IMR-90 (cell line): ENCODE results near the gene ADCY9. TPM values are rescaled to one million over a fixed set of nuclear protein-coding genes. Genes with fewer than 3 reads are reported as not detected.

ENCODE experiments used
- ATAC-seq: fragments of 200-7000 bp; cut with Tn5 transposase; 2 replicates; pipeline ENCODE4 v1.9.1; 2020; ENCODE audit warnings: low read depth, mild to moderate bottlenecking, moderate library complexity
- BruUV-seq: library from RNA; stranded (reverse); fragments of 400-500 nt; replicated peaks from 2 replicates; lab custom pipeline; 2021; lab: Mats Ljungman, UMichigan
- CTCF ChIA-PET: fragments of 300-600 bp; formaldehyde crosslinking; extraction: SDS; loops from one replicate; lab custom pipeline; 2021; ENCODE audit warnings: antibody characterized with exemption; lab: Yijun Ruan, JAX
- POLR2A ChIA-PET: fragments of 300-600 bp; sonication (Branson Sonifier 250); formaldehyde crosslinking; loops from one replicate; lab custom pipeline; 2022; ENCODE audit warnings: antibody characterized with exemption; ENCODE audit not compliant: unreplicated experiment; lab: Charles Lee
- DNase-seq: peaks from one replicate; pipeline ENCODE4 v3.0.0; 2013
- H2AFZ ChIP-seq: replicated peaks from 2 replicates; pipeline ENCODE3; 2013; ENCODE audit warnings: low read length, mild to moderate bottlenecking; ENCODE audit not compliant: poor library complexity
- H2AK5ac ChIP-seq: 2 replicates; pipeline ENCODE4 v1.6.1; 2013; ENCODE audit warnings: low read depth, low read length, inconsistent platforms
- H2AK9ac ChIP-seq: replicated peaks from 2 replicates; pipeline ENCODE3; 2013; ENCODE audit warnings: mild to moderate bottlenecking, low read depth, low read length, moderate library complexity; ENCODE audit not compliant: poor library complexity
- H2BK120ac ChIP-seq: 2 replicates; pipeline ENCODE4 v1.6.1; 2013; ENCODE audit warnings: low read depth, low read length, inconsistent platforms
- H2BK15ac ChIP-seq: 3 replicates; pipeline ENCODE4 v1.6.1; 2013; ENCODE audit warnings: low read depth, low read length, inconsistent platforms
- H2BK20ac ChIP-seq: 2 replicates; pipeline ENCODE4 v1.6.1; 2013; ENCODE audit warnings: low read depth, mild to moderate bottlenecking, inconsistent platforms, low read length, moderate library complexity
- H2BK5ac ChIP-seq: 2 replicates; pipeline ENCODE4 v1.6.1; 2013; ENCODE audit warnings: mild to moderate bottlenecking, low read depth, low read length, inconsistent platforms; ENCODE audit not compliant: poor library complexity, severe bottlenecking
- H3K14ac ChIP-seq: replicated peaks from 2 replicates; pipeline ENCODE4 v1.6.1; 2013; ENCODE audit warnings: low read depth, low read length, inconsistent platforms
- H3K18ac ChIP-seq: 2 replicates; pipeline ENCODE4 v1.6.1; 2013; ENCODE audit warnings: low read depth, low read length, control low read depth
- H3K23ac ChIP-seq: 2 replicates; pipeline ENCODE4 v1.6.1; 2013; ENCODE audit warnings: low read depth, low read length, inconsistent platforms
- H3K27ac ChIP-seq: 2 replicates; pipeline ENCODE4 v1.5.1; 2013; ENCODE audit warnings: mild to moderate bottlenecking, control low read depth, low read length; ENCODE audit not compliant: insufficient read depth
- H3K27me3 ChIP-seq: 2 replicates; pipeline ENCODE4 v1.6.1; 2013; ENCODE audit warnings: low read length; ENCODE audit not compliant: control insufficient read depth, insufficient read depth
- H3K36me3 ChIP-seq: 2 replicates; pipeline ENCODE4 v1.6.1; 2013; ENCODE audit warnings: low read length, mixed read lengths; ENCODE audit not compliant: control insufficient read depth, insufficient read depth
- H3K4ac ChIP-seq: 2 replicates; pipeline ENCODE4 v1.6.1; 2013; ENCODE audit warnings: low read depth, low read length, inconsistent platforms
- H3K4me1 ChIP-seq: 2 replicates; pipeline ENCODE4 v1.6.1; 2013; ENCODE audit warnings: low read length, mixed read lengths; ENCODE audit not compliant: control insufficient read depth, insufficient read depth
- H3K4me2 ChIP-seq: 2 replicates; pipeline ENCODE4 v1.6.1; 2013; ENCODE audit warnings: low read depth, mild to moderate bottlenecking, control low read depth, low read length, moderate library complexity
- H3K4me3 ChIP-seq: 2 replicates; pipeline ENCODE4 v1.5.1; 2013; ENCODE audit warnings: low read depth, mild to moderate bottlenecking, control low read depth, low read length, moderate library complexity; ENCODE audit not compliant: insufficient read depth
- H3K56ac ChIP-seq: 2 replicates; pipeline ENCODE4 v1.6.1; 2013; ENCODE audit warnings: low read length, inconsistent platforms; ENCODE audit not compliant: insufficient read depth; ENCODE audit errors: extremely low read depth
- H3K79me1 ChIP-seq, 2 experiments: 2 replicates each; pipeline ENCODE4 v1.6.1; 2013; ENCODE audit warnings: low read length in 2 of 2, inconsistent platforms in 1 of 2, low read depth in 1 of 2
- H3K9ac ChIP-seq: 2 replicates; pipeline ENCODE4 v1.6.1; 2013; ENCODE audit warnings: low read depth, low read length, control low read depth
- H3K9me1 ChIP-seq: 2 replicates; pipeline ENCODE4 v1.6.1; 2013; ENCODE audit warnings: low read length, inconsistent platforms; ENCODE audit not compliant: insufficient read depth
- H3K9me3 ChIP-seq: 2 replicates; pipeline ENCODE4 v1.6.1; 2013; ENCODE audit warnings: low read length; ENCODE audit not compliant: control insufficient read depth, insufficient read depth
- H4K20me1 ChIP-seq: 2 replicates; pipeline ENCODE4 v1.6.1; 2013; ENCODE audit warnings: low read length, inconsistent platforms; ENCODE audit not compliant: insufficient read depth
- H4K5ac ChIP-seq: 2 replicates; pipeline ENCODE4 v1.6.1; 2013; ENCODE audit warnings: mild to moderate bottlenecking, low read depth, low read length, control low read depth
- H4K8ac ChIP-seq, 2 experiments: 2 replicates each; pipeline ENCODE4 v1.6.1; 2013; ENCODE audit warnings: low read depth in 2 of 2, low read length in 2 of 2, control low read depth in 1 of 2, inconsistent platforms in 1 of 2
- H4K91ac ChIP-seq: 2 replicates; pipeline ENCODE4 v1.6.1; 2013; ENCODE audit warnings: low read depth, low read length, inconsistent platforms; ENCODE audit not compliant: insufficient read depth
- BHLHE40 ChIP-seq: fragments of 150-350 bp; IDR thresholded peaks from 2 replicates; pipeline ENCODE4 v1.6.1; 2016; ENCODE audit warnings: mild to moderate bottlenecking, low read depth, low read length
- CTCF ChIP-seq: conservative IDR thresholded peaks from 2 replicates; pipeline ENCODE4 v1.5.1; 2012; ENCODE audit warnings: mild to moderate bottlenecking, low read depth, low read length, improper control_type of control experiment
- FOS ChIP-seq: fragments of 150-350 bp; IDR thresholded peaks from 2 replicates; pipeline ENCODE4 v1.6.1; 2016; ENCODE audit warnings: low read depth, low read length
- MXI1 ChIP-seq: IDR thresholded peaks from 2 replicates; pipeline ENCODE4 v1.6.1; 2012; ENCODE audit warnings: low read depth, mild to moderate bottlenecking, low read length, moderate library complexity, borderline replicate concordance
- NFE2L2 ChIP-seq: fragments of 150-350 bp; IDR thresholded peaks from 2 replicates; pipeline ENCODE4 v1.6.1; 2016; ENCODE audit warnings: low read depth, mild to moderate bottlenecking, low read length
- POLR2A ChIP-seq: IDR thresholded peaks from 2 replicates; pipeline ENCODE4 v1.6.1; 2012; ENCODE audit warnings: mild to moderate bottlenecking, low read depth, low read length
- SMC3 ChIP-seq: fragments of 150-350 bp; IDR thresholded peaks from 2 replicates; pipeline ENCODE4 v1.6.1; 2016; ENCODE audit warnings: low read depth, mild to moderate bottlenecking, antibody characterized with exemption, low read length, moderate library complexity
- WGBS, 2 experiments: methylation state at CpG; one replicate each; pipeline versions ENCODE4 v1.1.5 to v1.1.7; 2013; ENCODE audit warnings: missing lambda C conversion rate in 2 of 2; ENCODE audit not compliant: insufficient read length in 1 of 2; ENCODE audit errors: extremely low coverage in 2 of 2; 5-methylcytosine and 5-hydroxymethylcytosine counted together
- dilution Hi-C: fragments of 300-500 bp; cut with HindIII; formaldehyde crosslinking; loops from one replicate; pipeline ENCODE4 v1.14.3; 2018; ENCODE audit warnings: low sequenced_read_pairs; ENCODE audit not compliant: unreplicated experiment
- in situ Hi-C: fragments of 300-500 bp; cut with MboI; formaldehyde crosslinking; loops from 3 replicates; pipeline ENCODE4 v1.14.3; 2019; ENCODE audit warnings: low sequenced_read_pairs, inconsistent platforms, mixed read lengths
- intact Hi-C: fragments of 100-400 bp; cut with micrococcal nuclease; formaldehyde crosslinking; loops from 2 replicates; pipeline ENCODE4 v1.10.0; 2022
- polyA plus RNA-seq, 3 experiments: library from polyadenylated mRNA; depleted of rRNA; stranded (reverse); fragments of >200 nt; gene quantifications; 2 replicates each; pipeline ENCODE4 v1.2.3, GENCODE V29; 2012; ENCODE audit warnings: low replicate concordance in 1 of 3
- total RNA-seq: library from RNA; depleted of rRNA; stranded (reverse); fragments of >200 nt; gene quantifications from 2 replicates; pipeline ENCODE4 v1.2.3, GENCODE V29; 2012
- TF ChIP-seq, protein P1 (sequence below): fragments of 150-350 bp; IDR thresholded peaks from 2 replicates; pipeline ENCODE4 v1.6.1; 2016; ENCODE audit warnings: low read depth, mild to moderate bottlenecking, low read length, moderate library complexity, borderline replicate concordance

ADCY9 gene
- total and polyA plus RNA-seq, 2 of the 4 experiments (the other 2 are of a cell fraction): 5.4 to 12.5 TPM

- in situ Hi-C loops (no loop called here), dilution Hi-C loops (no loop called here), intact Hi-C loops (no loop called here)
- BruUV-seq: no TSS peak
- Histone ChIP-seq H3K4ac (peak overlapping the region; percentile 94), H4K91ac (peak overlapping the region; percentile 94; the same call in 1 of the 2 replicates), H2BK120ac (peak overlapping the region; percentile 93; the same call in 1 of the 2 replicates), H3K23ac (no peak overlapping the region), H3K36me3 (peaks cover 27% of the 10 kb centered on the region), H3K27me3 (no peaks in the 10 kb centered on the region), H3K18ac (no peak overlapping the region), H3K9me3 (no peaks in the 10 kb centered on the region), H3K79me1 (peaks cover 4 to 22% of the 10 kb centered on the region in 2 experiments; a peak in 2 of 4 replicates), H2BK15ac (peak overlapping the region; percentile 41; the same call in 1 of the 3 replicates), H2BK20ac (peak overlapping the region; percentile 86; the same call in 1 of the 2 replicates), H3K4me3 (no peak overlapping the region), H2AK9ac (no peak overlapping the region), H3K9me1 (no peaks in the 10 kb centered on the region; the same call in 1 of the 2 replicates), H4K5ac (no peak overlapping the region; the same call in 1 of the 2 replicates), H2AFZ (no peak overlapping the region), H2AK5ac (peak overlapping the region; percentile 94; the same call in 1 of the 2 replicates), H2BK5ac (peak overlapping the region; percentile 10), H3K4me1 (peaks cover 13% of the 10 kb centered on the region), H4K8ac (peak overlapping the region in 1 of 2 experiments; percentile 93; a peak in 1 of 4 replicates), H4K20me1 (no peaks in the 10 kb centered on the region), H3K14ac (no peak overlapping the region), H3K56ac (no peak overlapping the region), H3K27ac (no peak overlapping the region), H3K4me2 (no peak overlapping the region), H3K9ac (no peak overlapping the region)
- ATAC-seq (no peak), DNase-seq (no peak)
- 90% methylated on average over 12 of the region's 12 CpGs; no CpG with 5 or more reads in 1 of the 2 experiments for WGBS, 2 experiments
- no peak for TF ChIP-seq BHLHE40
- no peak for TF ChIP-seq FOS
- TF ChIP-seq POLR2A: no peak
- TF ChIP-seq NFE2L2: no peak
- TF ChIP-seq, protein P1, sequence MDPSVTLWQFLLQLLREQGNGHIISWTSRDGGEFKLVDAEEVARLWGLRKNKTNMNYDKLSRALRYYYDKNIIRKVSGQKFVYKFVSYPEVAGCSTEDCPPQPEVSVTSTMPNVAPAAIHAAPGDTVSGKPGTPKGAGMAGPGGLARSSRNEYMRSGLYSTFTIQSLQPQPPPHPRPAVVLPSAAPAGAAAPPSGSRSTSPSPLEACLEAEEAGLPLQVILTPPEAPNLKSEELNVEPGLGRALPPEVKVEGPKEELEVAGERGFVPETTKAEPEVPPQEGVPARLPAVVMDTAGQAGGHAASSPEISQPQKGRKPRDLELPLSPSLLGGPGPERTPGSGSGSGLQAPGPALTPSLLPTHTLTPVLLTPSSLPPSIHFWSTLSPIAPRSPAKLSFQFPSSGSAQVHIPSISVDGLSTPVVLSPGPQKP: no peak
- no peak for TF ChIP-seq MXI1
- TF ChIP-seq CTCF: no peak
- TF ChIP-seq SMC3: no peak
- CTCF ChIA-PET: no interaction called here
- POLR2A ChIA-PET: no interaction called here
Measured at GRCh38 chr16:3979518-3979917, 136.7 kb downstream of the ADCY9 start.
